ENCODE results near the gene FZD7.

FZD7 gene

DNA sequence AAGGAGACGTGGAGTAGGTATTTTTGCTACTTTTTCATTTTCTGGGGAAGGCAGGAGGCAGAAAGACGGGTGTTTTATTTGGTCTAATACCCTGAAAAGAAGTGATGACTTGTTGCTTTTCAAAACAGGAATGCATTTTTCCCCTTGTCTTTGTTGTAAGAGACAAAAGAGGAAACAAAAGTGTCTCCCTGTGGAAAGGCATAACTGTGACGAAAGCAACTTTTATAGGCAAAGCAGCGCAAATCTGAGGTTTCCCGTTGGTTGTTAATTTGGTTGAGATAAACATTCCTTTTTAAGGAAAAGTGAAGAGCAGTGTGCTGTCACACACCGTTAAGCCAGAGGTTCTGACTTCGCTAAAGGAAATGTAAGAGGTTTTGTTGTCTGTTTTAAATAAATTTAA, 3.4 kb downstream of the FZD7 start:
- DNase-seq (ENCODE audit: low spot score) = no peak

DNA sequence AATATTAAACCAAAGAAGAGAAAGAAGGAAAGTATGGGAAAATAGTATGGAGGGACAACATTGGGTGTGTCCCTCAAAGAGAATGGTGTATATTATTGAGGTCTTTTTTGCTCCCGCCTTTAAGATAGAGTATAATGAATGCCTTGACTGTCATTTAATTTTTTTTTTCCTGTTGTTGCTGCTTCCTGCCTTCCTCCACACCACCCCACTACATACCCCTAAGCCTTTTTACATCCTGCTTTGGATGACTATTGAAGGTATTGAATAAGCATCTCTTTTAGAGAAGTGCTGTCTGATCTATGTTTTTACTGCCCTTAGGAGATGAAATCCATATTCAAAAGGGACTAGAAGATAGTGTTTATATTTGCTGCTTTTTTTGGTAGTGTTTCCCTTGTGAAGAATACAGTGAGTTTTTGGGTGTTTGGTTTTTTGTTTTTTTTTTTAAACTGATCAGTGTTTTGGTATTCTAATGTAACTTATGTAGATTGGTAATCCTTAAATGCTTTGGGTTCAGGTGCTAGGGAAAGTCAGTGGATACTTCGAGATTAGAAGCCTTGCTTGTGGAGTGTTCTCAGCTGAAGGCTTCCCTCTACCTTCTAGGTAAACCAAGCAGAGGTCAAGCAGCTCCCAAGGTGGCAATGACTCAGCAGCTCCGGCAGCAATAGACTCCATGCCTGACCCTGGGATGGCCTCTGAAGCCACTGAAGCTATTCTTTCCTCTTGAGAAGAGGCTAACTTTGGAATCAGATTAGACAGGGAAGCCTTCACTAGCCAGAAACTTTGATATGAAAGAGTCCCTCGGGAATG, 5.0 kb downstream of the FZD7 start:
- DNase-seq (ENCODE audit: low spot score) = peak; percentile 31

DNA sequence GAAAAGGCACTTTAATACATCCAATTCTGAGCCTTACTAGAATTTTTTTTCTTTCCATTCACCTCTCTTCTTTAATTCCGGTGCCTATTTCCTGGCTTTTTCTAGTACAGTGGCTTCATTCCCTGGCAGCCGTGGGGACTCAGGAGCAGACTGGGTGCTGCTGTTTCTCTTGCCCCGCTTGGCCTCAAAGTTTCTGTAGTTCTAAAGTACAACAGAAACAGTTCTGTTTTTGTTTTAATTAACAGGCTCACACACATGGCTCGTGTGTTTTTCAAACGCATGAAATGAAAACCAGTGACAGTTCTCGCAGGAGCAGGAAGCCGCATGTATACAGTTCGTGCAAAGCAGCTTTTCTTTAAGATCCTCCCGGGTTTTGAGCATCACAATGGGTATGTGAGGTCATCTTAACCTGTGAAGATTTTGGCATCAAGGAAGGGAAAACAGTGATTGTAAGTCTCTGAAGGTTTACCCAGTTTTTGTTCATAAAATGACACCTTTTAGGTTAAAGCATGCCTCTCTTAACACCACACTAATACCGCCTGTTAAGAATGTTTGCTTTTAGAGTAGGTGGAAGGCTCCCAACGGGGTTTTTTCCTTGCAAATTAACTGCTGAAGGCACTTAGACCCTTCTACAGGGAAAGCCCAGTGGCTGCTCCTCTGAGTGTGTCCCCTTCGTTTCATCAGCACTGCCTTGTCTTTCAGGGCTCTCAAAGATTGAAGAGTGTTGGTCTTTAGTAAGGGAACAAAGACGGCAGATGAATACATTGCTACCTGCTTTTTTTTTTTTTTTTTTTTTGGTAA, 5.8 kb downstream of the FZD7 start:
- DNase-seq (ENCODE audit: low spot score) = no peak

GRCh38 chr2:202040079-202040844, 6.6 kb downstream of the FZD7 start:
- no peak for DNase-seq (ENCODE audit: low spot score)

- DNase-seq (ENCODE audit: low spot score) = no peak
Observed at GRCh38 chr2:202042444-202042843, 8.8 kb downstream of the FZD7 start.

DNA sequence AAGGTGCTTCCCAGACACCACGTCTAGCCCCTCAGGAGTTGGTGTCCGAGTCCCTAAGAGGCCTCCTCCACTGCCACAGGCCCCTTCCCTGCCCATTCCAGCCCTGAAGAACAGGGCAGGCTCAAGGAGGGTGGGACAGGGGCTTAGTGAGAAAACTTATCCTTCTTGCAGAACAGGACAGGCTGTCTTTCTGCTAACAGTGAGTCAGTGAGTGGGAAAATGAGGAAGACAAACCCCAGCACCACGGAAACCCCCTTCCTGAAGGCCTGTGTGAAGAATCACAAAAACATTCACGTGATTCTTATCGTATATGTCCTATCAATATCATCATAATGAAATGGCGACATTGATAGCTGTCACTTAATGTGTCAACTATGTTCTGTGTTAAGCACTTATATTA, 9.8 kb downstream of the FZD7 start:
- DNase-seq (ENCODE audit: low spot score) = no peak

DNA sequence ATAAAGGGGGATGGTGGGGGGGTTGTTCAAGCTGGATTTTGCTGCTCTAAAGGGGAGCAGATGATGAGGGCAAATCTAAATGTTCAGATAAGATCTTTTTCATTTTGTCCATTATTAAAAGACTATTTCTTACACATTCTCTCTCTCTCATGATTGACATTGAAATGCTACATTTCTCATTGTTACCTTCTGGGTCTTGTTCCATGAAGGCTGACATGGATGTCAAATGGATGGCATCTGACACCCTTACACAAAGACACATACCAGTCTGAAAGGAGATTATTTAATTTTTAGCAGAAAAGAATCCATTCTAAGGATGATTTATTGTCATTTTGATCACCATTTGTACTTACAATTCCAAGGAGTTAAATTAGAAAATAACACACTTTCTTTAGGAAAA, 11.1 kb downstream of the FZD7 start:
- no peak for DNase-seq (ENCODE audit: low spot score)

DNA sequence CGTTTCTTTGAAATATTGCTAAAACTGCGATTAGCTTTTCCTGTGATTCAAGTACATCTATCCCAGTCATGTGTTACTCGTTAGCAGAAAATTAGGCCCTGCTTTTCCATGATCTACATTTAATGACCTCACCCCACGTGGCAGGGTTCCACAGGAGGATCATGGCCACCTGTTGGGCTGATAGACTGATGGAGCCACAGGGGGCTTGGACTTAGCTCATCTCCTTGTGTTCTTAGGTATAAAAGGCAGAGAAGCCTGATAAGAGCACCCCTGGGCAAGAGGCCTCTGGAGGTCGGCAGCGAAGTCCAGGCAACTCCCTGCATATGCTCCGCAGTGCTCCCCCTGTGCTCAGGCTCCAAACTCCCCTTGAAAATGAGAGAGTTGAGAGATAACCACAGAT, 12.9 kb downstream of the FZD7 start:
- DNase-seq (ENCODE audit: low spot score) = no peak

DNA sequence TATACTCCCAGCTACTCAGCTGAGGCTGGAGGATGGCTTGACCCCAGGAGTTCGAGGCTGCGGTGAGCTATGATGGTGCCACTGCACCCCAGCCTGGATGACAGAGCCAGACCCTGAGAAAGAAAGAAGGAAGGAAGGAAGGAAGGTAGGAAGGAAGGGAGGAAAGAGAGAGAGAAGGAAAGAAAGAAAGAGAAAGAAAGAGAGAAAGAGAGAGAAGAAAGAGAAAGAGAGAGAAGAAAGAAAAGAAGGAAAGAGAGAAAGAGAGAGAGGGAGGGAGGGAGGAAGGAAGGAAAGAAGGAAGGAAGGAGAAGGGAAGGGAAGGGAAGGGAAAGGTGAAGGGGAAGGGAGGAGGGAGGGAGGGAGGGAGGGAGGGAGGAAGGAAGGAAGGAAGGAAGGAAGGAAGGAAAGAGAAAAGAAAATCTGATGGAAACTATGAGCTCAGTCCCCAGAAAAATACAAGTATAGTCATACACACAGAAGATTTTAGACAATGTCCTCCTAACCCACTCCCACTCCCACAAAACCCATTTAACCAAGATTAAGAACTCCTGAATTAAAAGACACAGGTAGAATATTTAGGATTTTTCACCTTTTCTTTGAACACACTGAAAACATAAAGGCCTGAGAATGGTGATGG, 15.6 kb downstream of the FZD7 start:
- DNase-seq (ENCODE audit: low spot score) = no peak

DNA sequence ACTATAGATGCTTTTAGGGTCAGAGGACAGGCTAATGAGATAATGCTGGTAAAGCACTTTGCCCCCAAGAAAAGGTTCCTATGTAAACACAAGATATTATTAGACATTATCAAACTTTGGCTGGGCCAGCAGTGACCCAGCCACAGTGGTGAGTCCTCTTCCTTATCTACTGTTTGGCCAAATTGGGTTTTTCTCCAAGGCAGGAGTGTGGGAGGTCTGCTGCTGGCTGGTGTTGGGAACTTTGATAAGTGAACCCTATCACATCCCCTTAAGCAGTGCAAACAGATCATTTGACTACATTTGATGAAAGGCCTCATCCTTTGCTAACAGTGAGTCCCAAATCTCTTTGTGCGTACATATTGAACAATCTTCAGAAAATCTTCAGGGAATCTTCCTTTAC, 16.2 kb downstream of the FZD7 start:
- DNase-seq (ENCODE audit: low spot score) = no peak

DNA sequence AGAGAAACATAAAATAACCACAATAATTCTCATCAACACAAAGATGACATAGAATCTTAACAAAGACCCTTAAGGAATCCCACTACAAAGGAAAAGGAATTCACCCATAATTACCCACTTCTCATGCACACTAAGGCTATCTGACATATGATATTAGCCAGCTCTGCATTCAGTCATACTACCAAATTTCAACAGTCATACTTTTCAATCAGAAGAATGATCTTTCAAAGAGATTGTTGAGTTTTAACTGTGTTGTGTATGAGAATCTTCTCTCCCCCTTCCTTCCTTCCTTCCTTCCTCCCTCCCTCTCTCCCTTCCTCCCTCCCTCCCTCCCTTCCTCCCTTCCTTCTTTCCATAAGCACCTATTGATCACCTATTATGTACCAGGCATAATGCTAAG, 17.0 kb downstream of the FZD7 start:
- DNase-seq (ENCODE audit: low spot score) = no peak

- no peak for DNase-seq (ENCODE audit: low spot score)
Observed at GRCh38 chr2:202051499-202052161, 18.0 kb downstream of the FZD7 start.

- DNase-seq (ENCODE audit: low spot score) = no peak
Observed at GRCh38 chr2:202052235-202052634, 18.6 kb downstream of the FZD7 start.

GRCh38 chr2:202054679-202055078, 21.0 kb downstream of the FZD7 start:
- DNase-seq (ENCODE audit: low spot score) = no peak

- DNase-seq (ENCODE audit: low spot score) = no peak
Observed at GRCh38 chr2:202056611-202057010, 23.0 kb downstream of the FZD7 start.

DNA sequence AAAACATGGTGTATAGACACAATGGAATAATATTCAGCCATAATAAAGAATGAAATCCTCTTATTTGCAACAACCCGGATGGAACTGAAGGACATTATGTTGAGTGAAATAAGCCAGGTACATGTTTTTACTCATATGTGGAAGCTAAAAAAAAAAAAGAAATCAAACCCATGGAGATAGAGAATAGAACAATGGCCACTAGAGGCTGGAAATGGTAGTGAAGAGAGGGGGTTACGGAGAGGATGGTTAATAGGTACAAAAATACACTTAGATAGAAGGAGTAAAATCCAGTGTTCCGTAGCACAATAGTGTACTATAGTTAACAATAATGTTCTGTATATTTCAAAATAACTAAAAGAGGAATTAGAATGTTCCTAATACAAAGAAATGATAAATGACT, 26.6 kb downstream of the FZD7 start:
- no peak for DNase-seq (ENCODE audit: low spot score)

- DNase-seq (ENCODE audit: low spot score) = no peak
Observed at GRCh38 chr2:202061695-202062094, 28.0 kb downstream of the FZD7 start.

- DNase-seq (ENCODE audit: low spot score) = no peak
Observed at GRCh38 chr2:202064171-202064880, 30.7 kb downstream of the FZD7 start.

GRCh38 chr2:202064881-202065230, 31.2 kb downstream of the FZD7 start:
- no peak for DNase-seq (ENCODE audit: low spot score)

GRCh38 chr2:202065876-202066275, 32.2 kb downstream of the FZD7 start:
- no peak for DNase-seq (ENCODE audit: low spot score)

DNA sequence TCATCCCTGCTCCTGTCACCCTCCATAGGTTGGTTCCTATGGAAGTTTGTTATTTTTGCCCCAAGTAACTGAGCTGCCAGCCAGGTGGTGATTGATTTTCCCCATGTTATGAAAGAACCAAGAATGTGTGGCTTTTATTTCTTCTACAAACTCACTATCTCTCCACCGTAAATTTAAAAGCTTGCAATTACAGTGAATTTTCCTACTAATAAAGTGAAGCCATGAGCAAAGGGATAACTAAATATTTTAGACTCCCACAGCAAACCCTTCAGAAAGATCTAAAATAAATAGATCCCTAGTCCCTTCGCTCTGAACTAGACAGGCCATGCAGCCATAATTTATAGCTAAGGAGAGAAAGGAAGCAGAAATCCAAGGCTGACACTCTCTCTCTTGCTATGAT, 33.2 kb downstream of the FZD7 start:
- no peak for DNase-seq (ENCODE audit: low spot score)
